K562 (cell line): ENCODE data around the gene WASHC3. TPM values are rescaled to one million over a fixed set of nuclear protein-coding genes. Genes with fewer than 3 reads are reported as not detected.

Experiments used
- NFE2L1 ChIP-seq: fragments of 450-650 bp; IDR thresholded peaks from 2 replicates; pipeline ENCODE4 v1.6.1; 2016; ENCODE audit warnings: missing genetic modification characterization, low read depth, mild to moderate bottlenecking, missing compliant biosample characterization, moderate library complexity, borderline replicate concordance
- polyA plus RNA-seq, 8 experiments: library from polyadenylated mRNA; depleted of rRNA in 4 of 8; stranded (reverse) in 5 of 8; unstranded in 3 of 8; fragments of >200 nt; fragmentation: Nextera tagmentation in 2 of 8; fragmentation: Illumina TruSeq in 1 of 8; extraction: Ambion mirVana in 2 of 8; extraction: Trizol in 1 of 8; gene quantifications; 2 replicates each; pipeline versions ENCODE4 v1.2.1 to v1.2.3, GENCODE V29; 2011 to 2014; ENCODE audit warnings: inconsistent platforms in 1 of 8, missing spikeins in 1 of 8
- total RNA-seq, 7 experiments: library from RNA; depleted of rRNA in 6 of 7; stranded (reverse); fragments of >200 nt in 6 of 7; fragmentation: Illumina TruSeq in 2 of 7; extraction: Trizol in 2 of 7; gene quantifications; 2 replicates each; pipeline versions ENCODE4 v1.2.1 to v1.2.3, GENCODE V29; 2011 to 2021; ENCODE audit warnings: low replicate concordance in 1 of 7
- TF ChIP-seq, protein P1 (sequence below): fragments of 250-450 bp; sonication (Bioruptor Pico); IDR thresholded peaks from 2 replicates; pipeline ENCODE4 v1.4.0; 2020
- TF ChIP-seq, protein P2 (sequence below): fragments of 250-450 bp; sonication (Bioruptor Pico); IDR thresholded peaks from 2 replicates; pipeline ENCODE4 v1.8.0; 2021; ENCODE audit warnings: moderate library complexity, mild to moderate bottlenecking, inconsistent platforms
- TF ChIP-seq, protein P3 (sequence below): fragments of 250-450 bp; sonication (Bioruptor Pico); IDR thresholded peaks from 2 replicates; pipeline ENCODE4 v1.5.0; 2022; ENCODE audit warnings: mild to moderate bottlenecking

WASHC3 gene
- total and polyA plus RNA-seq, 9 of the 15 experiments (the other 6 are each of a cell fraction or from before 2014, with no cell fraction given), result 14.3 to 74.9 (median 35.1) TPM

DNA sequence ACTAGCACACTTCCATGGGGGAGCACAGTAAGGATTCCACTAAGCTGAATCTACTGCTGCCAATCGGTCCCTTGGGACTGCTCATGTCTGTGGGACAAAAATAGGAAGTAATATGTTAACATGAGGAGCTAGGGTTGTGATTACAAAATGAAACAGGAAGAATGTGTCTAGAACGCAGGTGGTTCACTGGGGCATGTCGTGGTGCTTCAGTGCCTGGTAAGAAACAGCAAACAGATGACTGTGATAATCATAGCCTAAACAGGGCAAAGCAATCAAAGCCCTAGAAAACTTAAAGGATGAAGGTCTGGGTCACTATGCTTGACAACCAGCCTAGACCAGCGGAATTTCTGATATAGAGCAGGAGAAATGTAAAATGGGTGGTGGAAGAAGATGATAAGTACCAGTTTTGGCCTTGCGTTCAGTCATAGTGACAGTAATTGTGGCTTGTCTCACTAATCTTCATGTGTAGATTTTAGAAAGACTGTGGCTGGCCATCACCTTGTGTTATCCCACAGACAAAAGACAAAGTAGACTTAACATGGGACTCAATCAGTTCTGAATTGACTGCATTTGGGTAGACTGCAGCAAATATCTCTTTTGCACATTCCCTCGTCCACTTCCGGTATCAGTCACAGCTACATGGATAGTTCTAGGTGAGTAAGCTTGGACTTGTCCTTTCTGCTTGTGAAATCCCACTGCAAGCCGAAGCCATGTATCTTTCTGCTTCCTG lies 51.4 kb downstream of the WASHC3 start (continued):
- TF ChIP-seq, protein P1, sequence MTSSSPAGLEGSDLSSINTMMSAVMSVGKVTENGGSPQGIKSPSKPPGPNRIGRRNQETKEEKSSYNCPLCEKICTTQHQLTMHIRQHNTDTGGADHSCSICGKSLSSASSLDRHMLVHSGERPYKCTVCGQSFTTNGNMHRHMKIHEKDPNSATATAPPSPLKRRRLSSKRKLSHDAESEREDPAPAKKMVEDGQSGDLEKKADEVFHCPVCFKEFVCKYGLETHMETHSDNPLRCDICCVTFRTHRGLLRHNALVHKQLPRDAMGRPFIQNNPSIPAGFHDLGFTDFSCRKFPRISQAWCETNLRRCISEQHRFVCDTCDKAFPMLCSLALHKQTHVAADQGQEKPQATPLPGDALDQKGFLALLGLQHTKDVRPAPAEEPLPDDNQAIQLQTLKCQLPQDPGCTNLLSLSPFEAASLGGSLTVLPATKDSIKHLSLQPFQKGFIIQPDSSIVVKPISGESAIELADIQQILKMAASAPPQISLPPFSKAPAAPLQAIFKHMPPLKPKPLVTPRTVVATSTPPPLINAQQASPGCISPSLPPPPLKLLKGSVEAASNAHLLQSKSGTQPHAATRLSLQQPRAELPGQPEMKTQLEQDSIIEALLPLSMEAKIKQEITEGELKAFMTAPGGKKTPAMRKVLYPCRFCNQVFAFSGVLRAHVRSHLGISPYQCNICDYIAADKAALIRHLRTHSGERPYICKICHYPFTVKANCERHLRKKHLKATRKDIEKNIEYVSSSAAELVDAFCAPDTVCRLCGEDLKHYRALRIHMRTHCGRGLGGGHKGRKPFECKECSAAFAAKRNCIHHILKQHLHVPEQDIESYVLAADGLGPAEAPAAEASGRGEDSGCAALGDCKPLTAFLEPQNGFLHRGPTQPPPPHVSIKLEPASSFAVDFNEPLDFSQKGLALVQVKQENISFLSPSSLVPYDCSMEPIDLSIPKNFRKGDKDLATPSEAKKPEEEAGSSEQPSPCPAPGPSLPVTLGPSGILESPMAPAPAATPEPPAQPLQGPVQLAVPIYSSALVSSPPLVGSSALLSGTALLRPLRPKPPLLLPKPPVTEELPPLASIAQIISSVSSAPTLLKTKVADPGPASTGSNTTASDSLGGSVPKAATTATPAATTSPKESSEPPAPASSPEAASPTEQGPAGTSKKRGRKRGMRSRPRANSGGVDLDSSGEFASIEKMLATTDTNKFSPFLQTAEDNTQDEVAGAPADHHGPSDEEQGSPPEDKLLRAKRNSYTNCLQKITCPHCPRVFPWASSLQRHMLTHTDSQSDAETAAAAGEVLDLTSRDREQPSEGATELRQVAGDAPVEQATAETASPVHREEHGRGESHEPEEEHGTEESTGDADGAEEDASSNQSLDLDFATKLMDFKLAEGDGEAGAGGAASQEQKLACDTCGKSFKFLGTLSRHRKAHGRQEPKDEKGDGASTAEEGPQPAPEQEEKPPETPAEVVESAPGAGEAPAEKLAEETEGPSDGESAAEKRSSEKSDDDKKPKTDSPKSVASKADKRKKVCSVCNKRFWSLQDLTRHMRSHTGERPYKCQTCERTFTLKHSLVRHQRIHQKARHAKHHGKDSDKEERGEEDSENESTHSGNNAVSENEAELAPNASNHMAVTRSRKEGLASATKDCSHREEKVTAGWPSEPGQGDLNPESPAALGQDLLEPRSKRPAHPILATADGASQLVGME (CRISPR knock-in tag), result no peak
- no peak for TF ChIP-seq NFE2L1 (tag)
- TF ChIP-seq, protein P2, sequence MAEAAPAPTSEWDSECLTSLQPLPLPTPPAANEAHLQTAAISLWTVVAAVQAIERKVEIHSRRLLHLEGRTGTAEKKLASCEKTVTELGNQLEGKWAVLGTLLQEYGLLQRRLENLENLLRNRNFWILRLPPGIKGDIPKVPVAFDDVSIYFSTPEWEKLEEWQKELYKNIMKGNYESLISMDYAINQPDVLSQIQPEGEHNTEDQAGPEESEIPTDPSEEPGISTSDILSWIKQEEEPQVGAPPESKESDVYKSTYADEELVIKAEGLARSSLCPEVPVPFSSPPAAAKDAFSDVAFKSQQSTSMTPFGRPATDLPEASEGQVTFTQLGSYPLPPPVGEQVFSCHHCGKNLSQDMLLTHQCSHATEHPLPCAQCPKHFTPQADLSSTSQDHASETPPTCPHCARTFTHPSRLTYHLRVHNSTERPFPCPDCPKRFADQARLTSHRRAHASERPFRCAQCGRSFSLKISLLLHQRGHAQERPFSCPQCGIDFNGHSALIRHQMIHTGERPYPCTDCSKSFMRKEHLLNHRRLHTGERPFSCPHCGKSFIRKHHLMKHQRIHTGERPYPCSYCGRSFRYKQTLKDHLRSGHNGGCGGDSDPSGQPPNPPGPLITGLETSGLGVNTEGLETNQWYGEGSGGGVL (CRISPR knock-in tag), result no peak
- TF ChIP-seq, protein P3, sequence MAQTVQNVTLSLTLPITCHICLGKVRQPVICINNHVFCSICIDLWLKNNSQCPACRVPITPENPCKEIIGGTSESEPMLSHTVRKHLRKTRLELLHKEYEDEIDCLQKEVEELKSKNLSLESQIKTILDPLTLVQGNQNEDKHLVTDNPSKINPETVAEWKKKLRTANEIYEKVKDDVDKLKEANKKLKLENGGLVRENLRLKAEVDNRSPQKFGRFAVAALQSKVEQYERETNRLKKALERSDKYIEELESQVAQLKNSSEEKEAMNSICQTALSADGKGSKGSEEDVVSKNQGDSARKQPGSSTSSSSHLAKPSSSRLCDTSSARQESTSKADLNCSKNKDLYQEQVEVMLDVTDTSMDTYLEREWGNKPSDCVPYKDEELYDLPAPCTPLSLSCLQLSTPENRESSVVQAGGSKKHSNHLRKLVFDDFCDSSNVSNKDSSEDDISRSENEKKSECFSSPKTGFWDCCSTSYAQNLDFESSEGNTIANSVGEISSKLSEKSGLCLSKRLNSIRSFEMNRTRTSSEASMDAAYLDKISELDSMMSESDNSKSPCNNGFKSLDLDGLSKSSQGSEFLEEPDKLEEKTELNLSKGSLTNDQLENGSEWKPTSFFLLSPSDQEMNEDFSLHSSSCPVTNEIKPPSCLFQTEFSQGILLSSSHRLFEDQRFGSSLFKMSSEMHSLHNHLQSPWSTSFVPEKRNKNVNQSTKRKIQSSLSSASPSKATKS (CRISPR knock-in tag), result no peak
